ENCODE results near the gene MAPK1.
"Not testable (repeated sequence)": the region's sequence is repeated elsewhere in the genome, so short reads cannot be mapped to it uniquely, and the experiment has no call there.

Gene MAPK1

GRCh38 chr22:21817497-21817853 is 50.0 kb downstream of the MAPK1 start:
- not testable (repeated sequence) for DNase-seq

- DNase-seq: peak; percentile 27
Observed at GRCh38 chr22:21816787-21817496, 50.5 kb downstream of the MAPK1 start.

GRCh38 chr22:21816472-21816786 is 51.0 kb downstream of the MAPK1 start:
- DNase-seq: no peak

- DNase-seq: no peak
Observed at GRCh38 chr22:21815958-21816357, 51.5 kb downstream of the MAPK1 start.

GRCh38 chr22:21815357-21815756 is 52.1 kb downstream of the MAPK1 start:
- no peak for DNase-seq

- no peak for DNase-seq
Observed at GRCh38 chr22:21811982-21812381, 55.5 kb downstream of the MAPK1 start.

- DNase-seq: no peak
Observed at GRCh38 chr22:21807544-21808529, 59.6 kb downstream of the MAPK1 start.

- not testable (repeated sequence) for DNase-seq
Observed at GRCh38 chr22:21805325-21805724, 62.1 kb downstream of the MAPK1 start.

- DNase-seq: no peak
Observed at GRCh38 chr22:21803811-21804249, 63.6 kb downstream of the MAPK1 start.

- DNase-seq: no peak
Observed at GRCh38 chr22:21802673-21803072, 64.8 kb downstream of the MAPK1 start.

GRCh38 chr22:21802056-21802455 is 65.4 kb downstream of the MAPK1 start:
- no peak for DNase-seq

GRCh38 chr22:21801304-21801644 is 66.2 kb downstream of the MAPK1 start:
- not testable (repeated sequence) for DNase-seq

- DNase-seq: no peak
Observed at GRCh38 chr22:21800552-21801303, 66.7 kb downstream of the MAPK1 start.

- no peak for DNase-seq
Observed at GRCh38 chr22:21797444-21798221, 69.8 kb downstream of the MAPK1 start.

GRCh38 chr22:21796863-21797262 is 70.6 kb downstream of the MAPK1 start:
- no peak for DNase-seq

GRCh38 chr22:21796231-21796630 is 71.2 kb downstream of the MAPK1 start:
- no peak for DNase-seq

GRCh38 chr22:21793716-21794115 is 73.7 kb downstream of the MAPK1 start:
- DNase-seq: not testable (repeated sequence)

- DNase-seq: peak; percentile 69
Observed at GRCh38 chr22:21791635-21792625, 75.5 kb downstream of the MAPK1 start.

- peak; percentile 29 for DNase-seq
Observed at GRCh38 chr22:21790849-21791610, 76.4 kb downstream of the MAPK1 start.

- DNase-seq: no peak
Observed at GRCh38 chr22:21790359-21790758, 77.1 kb downstream of the MAPK1 start.

GRCh38 chr22:21787565-21787964 is 79.9 kb downstream of the MAPK1 start:
- DNase-seq: not testable (repeated sequence)

Measured in activated CD4-positive, alpha-beta T cell treated with anti-CD3 and anti-CD28 coated beads for 48 hours (primary cell).